GM12874 (cell line): Measurements from ENCODE around the gene SCAF4.

Experiments
- TF ChIP-seq, protein P1 (sequence below): IDR thresholded peaks from 2 replicates; pipeline ENCODE4 v1.5.1; 2011; ENCODE audit warnings: low read depth, mild to moderate bottlenecking, control low read depth, low read length, moderate library complexity; ENCODE audit not compliant: insufficient read depth

The SCAF4 gene

GRCh38 chr21:31731857-31732596 is at the start of gene SCAF4:
SCAF4 (minus strand) TSS chr21:31732118; CDS start chr21:31731692, 426 bp downstream.
- TF ChIP-seq, protein P1, sequence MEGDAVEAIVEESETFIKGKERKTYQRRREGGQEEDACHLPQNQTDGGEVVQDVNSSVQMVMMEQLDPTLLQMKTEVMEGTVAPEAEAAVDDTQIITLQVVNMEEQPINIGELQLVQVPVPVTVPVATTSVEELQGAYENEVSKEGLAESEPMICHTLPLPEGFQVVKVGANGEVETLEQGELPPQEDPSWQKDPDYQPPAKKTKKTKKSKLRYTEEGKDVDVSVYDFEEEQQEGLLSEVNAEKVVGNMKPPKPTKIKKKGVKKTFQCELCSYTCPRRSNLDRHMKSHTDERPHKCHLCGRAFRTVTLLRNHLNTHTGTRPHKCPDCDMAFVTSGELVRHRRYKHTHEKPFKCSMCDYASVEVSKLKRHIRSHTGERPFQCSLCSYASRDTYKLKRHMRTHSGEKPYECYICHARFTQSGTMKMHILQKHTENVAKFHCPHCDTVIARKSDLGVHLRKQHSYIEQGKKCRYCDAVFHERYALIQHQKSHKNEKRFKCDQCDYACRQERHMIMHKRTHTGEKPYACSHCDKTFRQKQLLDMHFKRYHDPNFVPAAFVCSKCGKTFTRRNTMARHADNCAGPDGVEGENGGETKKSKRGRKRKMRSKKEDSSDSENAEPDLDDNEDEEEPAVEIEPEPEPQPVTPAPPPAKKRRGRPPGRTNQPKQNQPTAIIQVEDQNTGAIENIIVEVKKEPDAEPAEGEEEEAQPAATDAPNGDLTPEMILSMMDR, result no peak

GRCh38 chr21:31780944-31781343 is 49.0 kb upstream of the SCAF4 start:
- TF ChIP-seq, protein P1, result no peak

GRCh38 chr21:31778546-31778945 is 46.6 kb upstream of the SCAF4 start:
- TF ChIP-seq, protein P1, result no peak

- TF ChIP-seq, protein P1, result no peak
Measured at GRCh38 chr21:31777857-31778256, 45.9 kb upstream of the SCAF4 start.

DNA sequence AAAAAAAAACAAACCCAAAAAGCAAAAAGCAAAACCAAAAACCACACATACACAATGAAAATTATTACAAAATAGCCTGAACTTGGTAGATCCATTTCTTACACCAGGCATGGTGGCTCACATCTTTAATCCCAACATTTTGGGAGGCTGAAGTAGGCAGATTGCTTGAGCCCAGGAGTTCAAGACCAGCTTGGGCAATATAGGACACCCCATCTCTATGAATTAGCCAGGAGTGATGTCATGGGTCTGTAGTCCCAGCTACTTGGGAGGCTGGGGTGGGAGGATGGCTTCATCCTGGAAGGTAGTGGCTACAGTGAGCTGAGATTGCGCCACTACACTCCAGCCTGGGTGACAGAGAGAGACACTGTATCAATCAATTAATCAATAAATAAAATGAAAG is 42.1 kb upstream of the SCAF4 start:
- TF ChIP-seq, protein P1, result no peak

- TF ChIP-seq, protein P1, result no peak
Measured at GRCh38 chr21:31772674-31773555, 41.0 kb upstream of the SCAF4 start.

DNA sequence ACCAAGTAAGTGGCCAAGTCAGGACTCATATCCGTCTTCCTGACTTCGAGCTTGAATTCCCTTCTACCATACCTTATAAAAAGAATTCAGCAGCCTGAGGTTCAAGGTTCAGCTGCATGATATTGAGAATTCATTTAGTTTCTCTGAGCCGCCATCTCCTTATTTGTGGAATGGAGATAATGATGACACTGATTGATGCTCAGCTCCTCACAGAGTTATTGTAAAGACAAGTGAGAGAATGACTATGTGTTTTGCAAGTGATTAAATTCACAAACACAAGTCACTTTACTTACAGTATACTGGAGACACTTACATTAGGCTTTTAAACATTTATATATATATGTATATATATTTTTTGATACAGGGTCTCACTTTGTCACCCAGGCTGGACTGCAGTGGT is 39.8 kb upstream of the SCAF4 start:
- TF ChIP-seq, protein P1, result no peak
